Measurements from ENCODE around the gene UBE2J2.

The UBE2J2 gene

GRCh38 chr1:1206966-1207531, 66.6 kb downstream of the UBE2J2 start:
- no peak for DNase-seq

- DNase-seq = no peak
These were observed 67.2 kb downstream of the UBE2J2 start, which contains the start of gene TNFRSF18 for GRCh38 chr1:1206376-1206965. TSS of gene TNFRSF18 (minus strand) at chr1:1206592. CDS start at chr1:1206571, 21 bp downstream.

GRCh38 chr1:1205769-1206375, 67.8 kb downstream of the UBE2J2 start:
- no peak for DNase-seq

GRCh38 chr1:1204998-1205768, 68.5 kb downstream of the UBE2J2 start:
- no peak for DNase-seq

- DNase-seq = no peak
These were observed 69.2 kb downstream of the UBE2J2 start for GRCh38 chr1:1204425-1204920.

All from activated gamma-delta T cell treated with Interleukin-2 at 50 U/mL for 16 hours (primary cell).